Stimulated activated CD4-positive, alpha-beta T cell treated with anti-CD3 and anti-CD28 coated beads, Interleukin-1b, Interleukin-23, amount 100 ng/mL, for 4 hours (primary cell): ENCODE results near the gene UBE2I.
"Not testable (repeated sequence)": the region's sequence is repeated elsewhere in the genome, so short reads cannot be mapped to it uniquely, and the experiment has no call there.

Experiments used
- DNase-seq, 2 donors: peaks; one replicate each; pipeline ENCODE4 v3.0.0-alpha.2; 2020; ENCODE audit warnings: low read depth in 2 of 2

Gene UBE2I

DNA sequence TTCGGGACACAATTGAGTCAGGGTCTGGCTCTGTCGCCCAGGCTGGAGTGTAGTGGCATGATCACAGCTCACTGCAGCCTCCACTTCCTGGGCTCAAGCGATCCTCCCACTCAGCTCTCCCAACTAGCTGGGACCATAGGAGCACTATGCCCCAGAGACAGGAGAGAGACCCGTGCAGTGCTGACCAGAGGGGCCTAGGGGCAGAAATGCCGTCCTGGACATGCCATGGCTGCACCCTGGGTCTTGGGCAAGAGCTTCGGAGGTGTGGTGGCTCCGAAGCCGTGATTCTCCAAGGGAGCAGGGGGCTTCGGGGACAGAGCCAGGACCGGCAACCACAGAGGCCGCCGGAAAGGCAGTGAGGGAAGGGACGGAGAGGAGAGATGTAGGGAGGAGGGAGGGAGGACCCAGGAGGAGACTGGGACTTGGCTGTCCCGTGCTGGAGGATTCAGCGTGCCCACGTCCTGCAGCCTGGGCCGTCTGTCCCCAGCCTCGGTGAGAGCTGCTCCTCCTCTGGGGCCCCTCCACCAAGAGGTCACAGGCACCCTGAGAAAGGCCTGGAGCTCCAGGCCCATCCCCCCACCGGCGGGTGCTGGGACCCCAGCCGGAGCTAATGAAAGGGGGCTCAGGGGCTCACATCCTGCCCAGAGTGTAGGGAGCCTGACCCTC lies 31.7 kb upstream of the UBE2I start:
- DNase-seq = no peak

DNA sequence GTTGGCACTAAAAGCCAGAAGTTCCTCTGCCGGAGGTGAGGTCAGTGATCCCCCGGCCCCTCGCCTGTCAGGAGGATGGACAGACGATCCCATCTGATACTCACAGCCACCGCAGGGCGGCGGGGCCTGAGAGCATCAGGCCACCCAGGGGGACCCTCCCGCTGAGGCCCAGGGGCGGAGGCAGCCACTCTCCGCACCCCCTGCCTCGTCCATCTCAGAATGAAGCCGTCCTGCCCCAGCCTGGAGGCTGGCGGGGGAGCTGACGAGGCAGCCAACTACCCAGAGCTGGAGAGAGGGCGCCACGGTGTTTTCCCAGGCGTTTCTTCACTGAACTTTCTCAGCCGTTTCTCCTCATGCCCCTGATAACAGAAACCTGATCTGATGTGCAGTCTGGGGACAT lies 31.0 kb upstream of the UBE2I start:
- no peak for DNase-seq

DNA sequence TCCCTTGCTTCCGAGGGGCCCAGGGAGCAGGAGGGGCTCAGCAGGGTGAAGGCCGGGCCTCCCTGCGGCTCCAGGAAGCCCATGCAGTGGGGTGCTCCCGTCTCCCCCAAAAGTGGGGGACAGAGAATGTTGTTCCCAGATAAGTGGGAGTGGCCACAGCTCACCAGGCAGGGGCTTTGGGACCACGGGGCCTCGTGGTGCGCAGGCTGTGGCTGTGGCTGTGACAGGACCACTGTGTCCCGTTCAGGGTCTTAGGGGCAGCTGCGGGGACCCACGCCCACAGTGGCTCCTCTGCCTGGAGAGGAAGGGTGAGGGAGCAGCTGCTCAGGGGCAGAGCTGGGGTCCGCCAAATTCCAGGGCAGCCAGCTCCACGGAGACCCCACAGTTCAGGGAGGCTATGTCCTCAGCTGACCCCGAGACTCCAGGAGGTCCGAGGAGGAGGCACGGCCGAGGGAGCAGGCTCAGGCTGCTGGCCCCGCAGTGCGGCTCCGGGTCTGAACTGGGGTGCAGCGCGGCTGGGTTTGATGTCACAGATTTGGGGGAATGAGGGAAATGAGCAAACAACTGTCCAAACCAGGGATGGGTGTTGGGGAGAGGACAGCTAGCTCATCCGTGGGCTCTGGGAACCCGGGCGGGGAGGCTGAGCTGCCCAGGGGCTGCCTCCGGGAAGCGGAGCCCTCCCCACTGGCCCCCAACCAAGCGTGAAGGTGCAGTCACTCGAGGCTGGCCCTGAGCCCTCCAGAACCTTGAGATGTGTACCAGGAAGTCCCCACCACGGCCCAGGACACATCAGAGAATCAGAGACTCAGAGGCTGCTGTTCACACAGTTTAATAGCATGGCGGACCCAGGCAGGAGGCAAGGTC lies 30.1 kb upstream of the UBE2I start:
- no peak for DNase-seq

DNA sequence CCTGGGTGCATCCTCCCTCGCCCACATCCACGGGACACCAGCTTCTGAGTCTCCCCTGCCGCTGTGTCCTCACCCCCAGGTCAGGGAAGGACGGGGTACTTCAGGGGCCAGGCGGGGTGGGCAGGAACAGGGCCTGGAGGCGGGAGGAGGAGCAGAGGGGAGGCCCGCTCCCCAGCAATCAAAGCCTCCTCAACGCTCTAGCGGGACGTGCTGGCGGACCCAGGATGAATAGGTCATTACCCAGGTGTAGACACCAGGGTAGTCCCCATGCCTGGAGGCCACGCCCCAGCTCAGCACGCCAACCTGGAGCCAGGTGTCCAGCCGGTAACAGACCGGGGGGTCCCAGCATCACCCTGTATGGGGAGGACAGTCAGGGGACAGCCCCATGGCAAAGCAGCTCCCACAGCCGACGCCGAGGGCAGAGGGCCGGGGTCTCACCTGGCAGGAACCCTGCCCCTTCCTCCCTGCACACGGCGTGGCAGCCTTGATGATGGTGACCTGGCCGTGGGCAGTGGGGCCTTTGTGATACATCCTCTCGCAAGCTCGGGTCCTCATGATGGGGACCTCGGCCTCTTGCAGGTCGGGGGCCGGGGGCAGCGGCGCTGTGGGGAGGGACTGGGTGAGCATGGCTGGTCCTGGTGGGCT lies 29.4 kb upstream of the UBE2I start:
- no peak for DNase-seq

DNA sequence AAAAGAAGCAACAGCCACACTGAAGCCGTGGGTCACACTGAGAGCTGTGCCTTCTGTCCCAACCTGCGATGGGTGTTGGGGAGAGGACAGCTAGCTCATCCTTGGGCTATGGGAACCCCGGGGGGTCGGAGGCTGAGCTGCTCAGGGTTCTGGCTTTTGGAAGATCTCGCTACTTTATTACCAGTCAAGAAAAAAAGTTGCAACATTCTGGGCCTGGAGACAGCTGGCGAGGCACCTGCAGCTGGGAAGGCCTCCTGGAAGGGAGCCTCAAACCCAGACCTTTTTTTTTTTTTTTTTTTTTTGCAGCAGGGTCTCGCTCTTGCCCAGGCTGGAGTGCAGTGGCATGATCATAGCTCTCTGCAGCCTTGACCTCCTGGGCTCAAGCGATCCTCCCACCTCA lies 28.7 kb upstream of the UBE2I start:
- no peak for DNase-seq

DNA sequence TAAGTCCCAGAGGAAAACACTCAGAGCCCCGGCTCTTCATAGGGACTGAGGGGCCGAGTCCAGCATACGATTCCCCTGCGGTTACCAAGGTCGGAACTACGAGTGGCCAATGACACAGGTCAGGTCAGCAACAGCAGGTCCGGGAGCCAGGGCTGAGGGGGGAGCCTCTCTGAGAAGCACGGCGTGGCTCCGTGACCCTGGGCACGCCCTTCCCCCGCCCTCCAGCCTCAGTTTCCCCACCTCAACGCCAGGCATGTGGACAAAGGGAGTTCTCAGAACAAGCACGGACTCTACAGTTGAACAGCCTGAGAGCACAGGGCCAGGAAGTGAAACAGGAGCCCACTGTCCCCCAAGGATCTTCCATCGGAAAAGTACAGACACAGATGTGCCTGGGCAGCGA lies 27.9 kb upstream of the UBE2I start:
- no peak for DNase-seq

DNA sequence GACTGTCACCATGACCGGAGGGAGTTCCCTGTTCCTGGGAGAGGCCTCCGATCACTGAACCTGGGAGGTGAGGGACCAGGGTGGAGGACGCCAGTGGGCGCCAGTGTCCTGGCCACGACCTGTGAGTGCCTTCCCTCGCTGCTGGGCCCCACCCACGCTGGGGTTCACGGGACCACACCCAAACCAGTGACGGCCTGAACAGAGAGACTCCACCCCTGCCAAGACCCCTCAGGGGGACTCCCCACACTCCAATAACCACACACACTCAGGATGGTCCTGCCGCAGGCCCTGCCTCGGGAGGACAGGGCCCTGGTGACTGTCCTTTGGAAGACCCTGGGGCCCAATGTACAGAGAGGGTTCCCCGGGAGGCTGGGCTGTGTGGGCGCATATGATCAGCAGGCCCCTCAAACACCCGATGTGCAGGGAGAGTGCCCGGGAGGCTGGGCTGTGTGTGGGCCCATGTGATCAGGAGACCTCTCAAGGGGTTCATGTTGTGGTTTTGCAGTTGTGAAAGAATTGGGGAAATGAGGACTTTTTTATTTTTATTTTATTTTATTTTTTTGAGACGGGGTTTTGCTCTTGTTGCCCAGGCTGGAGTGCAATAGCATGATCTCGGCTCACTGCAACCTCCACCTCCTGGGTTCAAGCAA lies 27.0 kb upstream of the UBE2I start:
- no peak for DNase-seq

DNA sequence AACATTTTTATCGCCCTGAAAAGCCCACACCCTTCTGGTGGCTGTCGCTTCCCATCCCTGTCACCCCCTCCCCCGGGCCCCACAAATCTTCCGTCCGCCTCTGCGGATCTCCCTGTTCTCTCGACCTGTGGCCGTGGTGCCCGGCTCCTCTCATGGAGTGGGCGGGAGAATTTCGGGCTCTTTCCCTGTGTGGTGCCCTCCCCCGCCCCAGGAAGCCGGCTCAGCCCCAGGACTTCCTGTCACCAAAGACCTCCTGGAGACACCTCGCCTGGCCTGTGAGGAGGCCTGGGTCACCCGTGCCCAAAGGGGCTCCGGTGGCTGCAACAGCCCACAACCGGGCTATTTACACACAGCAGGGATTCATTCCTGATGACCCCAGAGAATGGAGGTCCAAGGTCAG lies 26.1 kb upstream of the UBE2I start:
- no peak for DNase-seq

DNA sequence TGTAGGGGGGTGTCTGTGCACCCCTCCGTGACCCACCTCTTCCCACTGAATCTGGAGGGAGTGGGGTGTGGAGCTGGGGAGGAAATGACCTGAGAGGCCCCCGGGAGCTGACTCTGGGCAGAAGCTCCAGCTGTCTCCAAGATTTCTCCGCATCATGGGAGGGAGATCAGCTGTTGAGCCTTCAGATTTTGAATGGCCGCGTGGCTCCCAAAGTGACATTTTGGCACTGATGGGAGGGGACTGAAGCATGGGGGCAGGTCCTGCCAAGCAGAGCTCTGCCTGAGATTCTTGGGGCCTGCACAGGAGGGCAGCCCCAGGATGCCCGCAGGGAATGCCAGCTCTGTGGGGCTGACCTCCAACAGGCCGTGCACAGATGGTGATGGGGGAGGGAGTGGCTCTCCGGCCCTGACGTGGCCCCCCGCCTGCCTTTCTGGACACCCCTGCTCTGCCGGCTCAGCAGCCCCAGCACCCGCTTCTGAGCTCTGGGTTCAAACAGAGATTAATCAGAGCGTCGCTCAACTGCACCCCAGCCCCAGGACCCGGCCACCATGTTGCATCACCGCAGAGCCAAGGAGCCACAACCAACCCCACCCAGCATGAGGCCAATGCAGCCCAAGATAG lies 25.3 kb upstream of the UBE2I start:
- no peak for DNase-seq

DNA sequence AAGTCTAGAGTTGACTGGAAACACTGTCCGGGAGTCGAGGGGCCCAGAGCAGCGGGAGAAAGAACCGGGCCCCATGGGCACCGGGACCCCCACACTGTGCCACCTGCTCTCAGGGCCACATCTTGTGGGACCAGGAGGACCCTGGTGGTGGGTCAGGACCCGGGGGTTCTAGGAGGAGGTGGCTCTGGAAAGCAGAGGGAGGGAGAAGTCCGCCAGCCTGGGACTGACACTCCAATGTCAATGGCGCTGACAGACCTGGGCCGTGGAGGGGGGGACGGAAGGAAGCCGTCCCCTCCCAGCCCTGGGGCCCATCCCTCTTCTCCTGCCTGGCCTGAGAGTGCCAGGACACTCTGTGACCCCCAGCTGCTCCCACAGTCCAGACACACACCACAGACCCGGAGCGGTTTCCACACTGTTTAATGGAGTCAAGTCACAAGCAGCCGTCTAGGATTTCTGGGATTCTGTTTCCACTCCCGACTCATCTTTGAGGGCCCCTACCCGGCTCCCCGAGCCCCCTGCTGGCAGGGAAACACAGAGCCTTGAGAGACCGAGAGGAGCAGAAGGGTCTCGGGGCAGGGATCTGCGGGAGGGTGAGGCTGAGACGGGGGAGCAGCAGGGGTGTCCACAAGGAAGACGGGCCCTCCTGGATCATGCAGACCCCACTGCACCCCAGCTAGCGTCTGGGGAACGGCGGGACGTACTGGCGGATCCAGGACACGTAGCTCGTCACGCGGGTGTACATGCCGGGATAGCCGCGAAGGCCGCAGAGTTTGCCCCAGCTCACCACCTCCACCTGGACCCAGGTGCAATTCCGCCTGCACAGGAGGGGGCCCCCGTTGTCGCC lies 23.5 kb upstream of the UBE2I start:
- DNase-seq = no peak

DNA sequence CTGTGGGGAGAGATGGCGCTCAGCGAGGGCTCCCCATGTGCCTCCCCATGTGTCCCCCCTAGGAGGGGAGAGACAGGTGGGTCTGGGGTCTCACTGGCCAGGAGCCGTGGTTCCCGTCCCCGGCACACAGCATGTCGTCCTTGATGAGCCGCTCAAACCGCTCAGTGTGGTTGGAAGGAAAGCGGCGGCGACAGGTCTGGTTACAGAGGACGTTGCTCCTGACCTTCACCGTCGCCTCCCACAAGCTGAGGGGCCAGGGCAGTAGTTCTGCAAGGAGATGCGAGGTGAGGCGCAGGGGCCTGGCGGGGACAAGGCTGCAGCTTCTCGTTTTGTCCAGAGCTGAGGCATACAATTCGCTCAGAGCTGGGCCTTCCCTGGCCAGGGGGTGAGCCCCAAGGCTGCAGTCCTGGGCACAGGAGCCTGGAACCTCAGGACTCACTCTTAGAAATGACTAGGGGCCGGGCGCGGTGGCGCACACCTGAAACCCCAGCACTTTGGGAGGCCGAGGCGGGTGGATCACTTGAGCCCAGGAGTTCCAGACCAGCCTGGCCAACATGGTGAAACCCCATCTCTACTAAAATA lies 22.8 kb upstream of the UBE2I start:
- no peak for DNase-seq

DNA sequence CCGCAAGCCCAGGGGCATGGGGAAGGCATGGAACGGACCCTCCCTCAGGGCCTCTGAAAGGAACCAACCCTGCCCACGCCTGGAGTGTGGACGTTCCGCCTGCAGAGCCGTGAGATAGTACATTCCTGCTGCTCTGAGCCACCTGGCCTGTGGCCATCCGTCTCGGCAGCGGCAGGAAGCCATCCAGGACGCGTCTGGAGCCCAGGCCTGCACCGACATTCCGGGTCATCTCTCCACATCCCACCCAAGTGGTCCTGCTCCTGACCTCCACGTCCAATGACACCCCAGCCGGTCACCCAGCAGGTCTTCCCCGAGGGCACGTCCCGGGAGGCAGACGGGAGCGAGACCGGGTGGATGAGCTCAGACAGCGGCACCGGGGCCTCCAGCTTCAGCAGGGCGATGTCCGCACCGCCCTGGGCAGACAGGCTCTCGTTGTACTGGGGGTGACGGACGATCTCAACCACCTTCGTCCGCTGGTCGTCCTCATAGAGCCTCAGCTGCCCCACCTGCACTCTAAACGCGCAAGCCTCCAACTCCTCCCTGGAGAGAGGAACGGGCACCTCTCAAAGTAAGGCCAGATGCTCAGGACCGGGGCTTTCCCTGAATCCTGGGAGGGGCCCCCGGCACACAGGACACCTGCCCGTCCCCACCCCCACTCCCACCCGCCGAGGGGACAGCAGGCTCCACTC lies 21.3 kb upstream of the UBE2I start:
- no peak for DNase-seq

DNA sequence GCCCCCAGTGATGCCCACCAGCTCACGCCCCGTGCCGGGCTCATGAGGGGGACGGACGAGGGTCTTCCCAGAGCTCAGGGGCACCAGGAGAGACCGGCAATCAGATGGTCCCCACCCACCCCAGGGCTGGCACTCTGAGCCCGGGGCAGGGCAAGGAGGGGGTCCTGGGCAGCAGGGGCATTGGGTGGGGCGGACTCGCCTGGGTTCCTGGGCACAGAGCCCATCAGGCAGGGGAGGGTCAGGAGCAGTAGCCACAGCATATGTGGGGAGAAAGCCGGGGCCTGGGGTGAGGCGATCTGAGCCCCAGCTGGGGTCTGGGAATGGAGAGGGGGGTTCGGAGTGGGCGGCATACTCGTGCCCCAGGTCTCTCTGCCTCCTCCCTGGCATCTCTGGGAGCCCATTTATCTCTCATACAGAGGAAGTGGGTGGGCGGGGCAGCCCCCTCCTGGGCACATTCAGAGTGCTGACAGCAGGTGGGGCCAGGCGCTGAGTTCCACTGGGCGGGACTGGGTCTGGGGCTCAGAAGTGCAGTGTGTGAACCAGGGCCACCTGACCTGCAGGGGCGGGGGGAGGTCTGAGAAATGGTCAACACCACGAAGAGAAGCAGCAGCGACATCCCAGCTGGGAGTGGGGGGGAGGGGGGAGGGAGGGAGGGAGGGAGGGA lies 20.5 kb upstream of the UBE2I start:
- no peak for DNase-seq

DNA sequence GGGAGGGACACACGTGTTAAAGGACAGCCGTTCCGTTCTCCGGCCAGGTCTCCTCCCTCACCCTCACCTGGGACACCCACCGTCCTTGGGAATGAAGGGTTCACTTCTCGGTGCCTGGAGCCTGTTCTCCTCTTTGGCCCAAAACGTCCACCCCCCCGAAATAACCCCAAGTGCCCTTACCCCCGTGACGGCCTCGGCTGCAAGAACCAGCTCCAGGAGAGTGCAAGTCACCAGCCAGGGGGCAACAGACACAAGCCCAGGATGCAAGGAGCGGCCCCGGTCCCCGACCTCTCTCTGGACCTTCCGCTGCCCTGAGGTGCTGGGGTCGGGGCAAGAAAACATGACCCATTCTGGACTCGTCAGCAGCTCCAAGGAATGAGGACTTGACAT lies 20.0 kb upstream of the UBE2I start:
- DNase-seq = no peak

DNA sequence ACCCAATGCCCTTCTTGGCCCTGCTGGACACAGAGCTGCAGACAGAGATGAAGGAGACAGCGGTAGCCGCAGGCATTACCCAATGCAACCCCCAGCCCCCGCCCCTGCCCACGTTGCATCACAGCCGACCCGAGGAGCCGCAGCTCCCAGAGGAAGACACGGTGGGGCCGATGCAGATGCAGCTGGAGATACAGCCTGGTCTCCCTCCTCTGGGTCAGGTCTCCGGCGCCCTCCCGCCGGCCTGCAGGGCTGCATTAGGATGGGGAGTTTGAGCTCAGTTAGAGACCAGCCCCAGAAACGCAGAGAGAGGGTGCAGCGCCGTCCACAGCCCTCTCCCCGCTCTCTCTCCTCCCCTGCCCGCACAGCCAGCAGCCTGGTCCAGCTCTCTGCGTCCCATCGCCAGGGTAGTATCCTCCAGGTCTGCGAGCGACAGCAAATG lies 19.4 kb upstream of the UBE2I start:
- no peak for DNase-seq

DNA sequence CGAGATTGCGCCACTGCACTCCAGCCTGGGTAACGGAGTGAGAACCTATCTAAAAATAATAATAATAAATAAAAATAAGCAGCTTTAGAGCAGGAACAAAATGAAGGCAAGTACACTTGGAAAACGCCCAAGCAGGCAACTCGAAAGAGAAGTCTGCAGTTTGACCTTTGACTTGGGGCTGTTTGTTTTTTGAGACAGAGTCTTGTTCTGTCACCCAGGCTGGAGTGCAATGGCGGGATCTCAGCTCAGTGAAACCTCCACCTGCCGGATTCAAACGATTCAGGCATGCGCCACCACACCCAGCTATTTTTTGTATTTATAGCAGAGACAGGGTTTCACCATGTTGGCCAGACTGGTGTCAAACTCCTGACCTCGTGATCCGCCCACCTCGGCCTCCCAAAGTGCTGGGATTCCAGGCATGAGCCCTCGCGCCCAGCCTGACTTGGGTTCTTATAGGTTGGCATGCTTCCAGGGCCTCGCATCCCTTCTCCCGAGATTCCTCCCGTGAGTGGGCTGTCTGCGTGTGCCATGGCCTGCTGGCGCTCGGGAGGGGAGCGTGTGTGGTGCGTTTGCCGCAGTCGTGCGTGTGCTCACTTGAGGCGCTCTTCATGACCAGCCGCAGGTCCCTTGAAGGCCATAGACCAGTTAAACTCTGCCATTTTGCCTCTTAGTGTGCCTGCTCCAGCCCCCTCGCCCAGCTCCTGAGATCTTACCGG lies 18.4 kb upstream of the UBE2I start:
- DNase-seq = no peak

DNA sequence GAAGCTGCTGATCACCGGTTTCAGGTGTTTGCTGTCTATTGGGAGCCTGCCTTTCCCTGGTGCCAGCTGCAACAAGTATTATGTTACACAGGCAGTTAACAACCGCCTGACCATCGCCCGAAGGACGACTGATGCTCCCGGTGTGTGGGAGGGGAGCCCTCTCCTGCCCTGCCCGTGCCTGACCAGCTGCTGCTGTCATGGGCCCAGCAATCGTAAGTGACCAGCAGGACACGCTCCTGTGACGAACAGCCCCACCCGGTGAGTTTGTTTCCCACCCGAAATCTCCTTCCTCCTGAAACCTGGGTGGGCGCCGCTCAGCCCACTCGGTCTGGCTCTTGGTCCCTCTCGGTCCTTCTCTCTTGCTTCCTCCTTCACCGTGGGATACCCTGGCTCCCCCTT lies 17.9 kb upstream of the UBE2I start:
- DNase-seq = no peak

DNA sequence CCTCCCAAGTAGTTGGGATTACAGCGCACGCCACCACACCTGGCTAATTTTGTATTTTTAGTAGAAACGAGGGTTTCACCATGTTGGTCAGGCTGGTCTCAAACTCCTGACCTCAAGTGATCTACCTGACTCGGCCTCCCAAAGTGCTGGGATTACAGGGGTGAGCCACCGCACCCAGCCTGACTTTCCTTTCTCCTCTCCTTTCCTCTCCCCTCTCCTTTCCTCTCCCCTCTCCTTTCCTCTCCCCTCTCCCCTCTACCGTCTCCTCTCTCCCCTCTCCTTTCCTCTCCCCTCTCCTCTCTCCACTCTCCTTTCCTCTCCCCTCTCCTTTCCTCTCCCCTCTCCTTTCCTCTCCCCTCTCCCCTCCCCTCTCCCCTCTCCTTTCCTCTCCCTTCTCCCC lies 17.2 kb upstream of the UBE2I start:
- DNase-seq = not testable (repeated sequence)

DNA sequence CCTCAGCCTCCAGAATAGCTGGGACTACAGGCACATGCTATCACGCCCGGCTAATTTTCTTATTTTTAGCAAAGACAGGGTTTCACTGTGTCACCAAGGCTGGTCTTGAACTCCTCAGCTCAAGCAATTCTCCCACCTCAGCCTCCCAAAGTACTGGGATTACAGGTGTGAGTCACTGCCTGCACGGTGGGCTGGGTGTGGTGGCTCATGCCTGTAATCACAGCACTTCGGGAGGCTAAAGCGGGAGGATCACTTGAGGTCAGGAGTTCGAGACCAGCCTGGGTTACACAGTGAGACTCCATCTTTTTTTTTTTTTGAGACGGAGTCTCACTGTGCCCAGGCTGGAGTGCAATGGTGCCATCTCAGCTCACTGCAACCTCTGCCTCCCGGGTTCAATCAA lies 16.6 kb upstream of the UBE2I start:
- not testable (repeated sequence) for DNase-seq
